K562 (cell line): ENCODE measurements around the gene RFPL2.

Experiments
- MYC ChIP-seq, 2 experiments: fragments of 250-450 bp in 1 of 2; sonication (Bioruptor Pico) in 1 of 2; IDR thresholded peaks; 2 replicates each; pipeline versions ENCODE4 v1.5.1 to v1.6.1; 2012 to 2021; ENCODE audit warnings: low read depth in 2 of 2, borderline replicate concordance in 1 of 2, improper control_type of control experiment in 1 of 2, low read length in 1 of 2, mild to moderate bottlenecking in 1 of 2, moderate library complexity in 1 of 2
- YY1 ChIP-seq, 3 experiments: IDR thresholded peaks; 2 replicates each; pipeline ENCODE4 v1.6.1; 2011; ENCODE audit warnings: low read length in 2 of 3, mild to moderate bottlenecking in 2 of 3, moderate library complexity in 2 of 3, borderline replicate concordance in 1 of 3, control low read depth in 1 of 3, low read depth in 1 of 3; ENCODE audit not compliant: insufficient read depth in 3 of 3, insufficient replicate concordance in 2 of 3, control insufficient read depth in 1 of 3, insufficient read length in 1 of 3; ENCODE audit errors: extremely low read depth in 1 of 3
- ZC3H4 ChIP-seq: sonication (generic); formaldehyde crosslinking; IDR thresholded peaks from 2 replicates; pipeline ENCODE4 v1.9.0; 2021; ENCODE audit warnings: missing genetic modification reagents, borderline replicate concordance
- ZNF133 ChIP-seq: fragments of 250-450 bp; sonication (Bioruptor Pico); IDR thresholded peaks from 2 replicates; pipeline ENCODE4 v1.4.0; 2020; ENCODE audit warnings: mild to moderate bottlenecking

GRCh38 chr22:32199961-32200360 lies 4.9 kb downstream of the RFPL2 start:
- TF ChIP-seq YY1 (IDR thresholded peaks at IDR 0.05; ENCODE audit: borderline replicate concordance in 1 of 3, control insufficient read depth in 1 of 3, extremely low read depth in 1 of 3, insufficient read depth in 3 of 3, insufficient read length in 1 of 3, insufficient replicate concordance in 2 of 3, low read depth in 1 of 3, low read length in 2 of 3), result no peak
- no peak for TF ChIP-seq ZNF133
- TF ChIP-seq MYC (IDR thresholded peaks at IDR 0.05; ENCODE audit: low read depth, low read length), result no peak
- no peak for TF ChIP-seq MYC (CRISPR knock-in tag; IDR thresholded peaks at IDR 0.05; ENCODE audit: borderline replicate concordance, low read depth)
- TF ChIP-seq ZC3H4 (CRISPR knock-in tag), result no peak
